Esophagus squamous epithelium (tissue), 5 donors: Measurements from ENCODE around the gene ITPA. TPM values are rescaled to one million over a fixed set of nuclear protein-coding genes. Genes with fewer than 3 reads are reported as not detected.

Experiments
- DNase-seq: peaks from one replicate; lab custom pipeline; 2025; lab: John Stamatoyannopoulos, UW
- H3K27ac ChIP-seq, 4 donors: fragments of 200-600 bp; sonication (generic); one replicate each; pipeline ENCODE4 v1.5.1; 2016 to 2019; ENCODE audit warnings: mild to moderate bottlenecking in 1 of 4
- H3K27me3 ChIP-seq, 4 donors: fragments of 200-600 bp; sonication (generic); 1 replicate in 3 of 4; 2 replicates in 1 of 4; pipeline versions ENCODE4 v1.5.1 to v1.6.0; 2017 to 2021; ENCODE audit warnings: antibody characterized with exemption in 1 of 4
- H3K36me3 ChIP-seq, 3 donors: fragments of 200-600 bp; sonication (generic); one replicate each; pipeline ENCODE4 v1.5.1; 2016 to 2019
- H3K4me1 ChIP-seq, 3 donors: fragments of 200-600 bp; sonication (generic); one replicate each; pipeline ENCODE4 v1.5.1; 2017 to 2019
- H3K4me3 ChIP-seq, 4 donors: fragments of 200-600 bp; sonication (generic); 1 replicate in 3 of 4; 2 replicates in 1 of 4; pipeline ENCODE4 v1.5.1; 2016 to 2019; ENCODE audit warnings: mild to moderate bottlenecking in 2 of 4, moderate library complexity in 1 of 4
- H3K9me3 ChIP-seq, 3 donors: fragments of 200-600 bp; sonication (generic); one replicate each; pipeline ENCODE4 v1.5.1; 2016 to 2019
- CTCF ChIP-seq, 6 experiments: fragments of 450-650 bp in 4 of 6; fragments of 200-600 bp in 2 of 6; sonication (generic) in 2 of 6; IDR thresholded peaks; one replicate each; pipeline ENCODE4 v1.5.1; 2016 to 2019; ENCODE audit warnings: antibody characterized with exemption in 6 of 6, mild to moderate bottlenecking in 4 of 6, moderate library complexity in 4 of 6
- POLR2A ChIP-seq, 4 donors: fragments of 450-650 bp; IDR thresholded peaks; one replicate each; pipeline ENCODE4 v1.6.1; 2017; ENCODE audit warnings: antibody characterized with exemption in 4 of 4, mild to moderate bottlenecking in 4 of 4, moderate library complexity in 3 of 4
- WGBS, 2 donors: methylation state at CpG; one replicate each; pipeline ENCODE4 v1.1.5; 2018; 5-methylcytosine and 5-hydroxymethylcytosine counted together
- intact Hi-C: fragments of 100-400 bp; cut with DNase I; formaldehyde crosslinking; loops from one replicate; pipeline ENCODE4 v1.15.0; 2022
- total RNA-seq, 4 donors: library from RNA; depleted of rRNA; stranded (reverse); fragments of >200 nt; gene quantifications; one replicate each; pipeline ENCODE4 v1.1.0, GENCODE V29; 2016
- donor health status: DM: yes; HTN: yes; CAD: no.

Gene ITPA
- total RNA-seq, 4 donors from 2014 or later = 47.1 to 54.5 (median 48.7) TPM

- intact Hi-C loops = no loop called here
- no peak overlapping the region for H3K4me3 ChIP-seq
- H3K36me3 ChIP-seq = peaks cover 25 to 68% (median 37%) of the 10 kb centered on the region in 3 donors
- DNase-seq = no peak
- H3K4me1 ChIP-seq = peaks cover 0 to under 1% (median under 1%) of the 10 kb centered on the region in 3 donors
- H3K9me3 ChIP-seq = no peaks in the 10 kb centered on the region
- TF ChIP-seq CTCF (IDR thresholded peaks at IDR 0.05) (no peak), POLR2A (IDR thresholded peaks at IDR 0.05) (no peak)
- 85 to 90% methylated on average over 3 to 4 of the region's 4 CpGs for WGBS, 2 donors
- no peak overlapping the region for H3K27ac ChIP-seq
- no peaks in the 10 kb centered on the region for H3K27me3 ChIP-seq
Observed at GRCh38 chr20:3189561-3190131, 19.7 kb upstream of the ITPA start.

DNA sequence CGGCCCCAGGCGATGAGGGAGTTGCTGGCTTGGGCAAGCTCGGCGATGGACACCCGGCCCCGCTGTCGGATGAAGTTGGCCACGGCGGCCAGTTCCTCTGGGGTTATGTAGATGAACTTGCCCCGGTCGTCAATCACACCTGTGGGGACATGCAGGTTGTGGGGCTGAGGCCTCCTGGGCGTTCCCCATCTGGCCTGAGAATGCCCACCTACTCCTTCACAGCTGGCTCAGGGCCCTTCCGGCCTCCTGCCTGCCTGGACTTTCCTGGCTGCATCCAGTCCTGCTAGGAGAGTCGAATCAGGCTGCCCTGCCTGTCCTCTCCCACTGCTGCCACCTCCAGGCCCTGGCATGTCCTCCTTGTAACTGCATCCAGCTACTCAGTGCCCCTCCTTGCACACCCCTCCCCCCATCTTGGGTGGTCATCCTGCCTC, 18.6 kb upstream of the ITPA start:
- TF ChIP-seq POLR2A (IDR thresholded peaks at IDR 0.05) (no peak), CTCF (IDR thresholded peaks at IDR 0.05) (no peak)
- Histone ChIP-seq H3K36me3 (peaks cover 36 to 79% (median 44%) of the 10 kb centered on the region in 3 donors), H3K4me3 (no peak overlapping the region), H3K4me1 (no peaks in the 10 kb centered on the region), H3K9me3 (no peaks in the 10 kb centered on the region), H3K27ac (no peak overlapping the region), H3K27me3 (no peaks in the 10 kb centered on the region)
- WGBS, 2 donors = 86 to 88% methylated on average over 12 to 14 of the region's 14 CpGs
- intact Hi-C loops = no loop called here
- no peak for DNase-seq

DNA sequence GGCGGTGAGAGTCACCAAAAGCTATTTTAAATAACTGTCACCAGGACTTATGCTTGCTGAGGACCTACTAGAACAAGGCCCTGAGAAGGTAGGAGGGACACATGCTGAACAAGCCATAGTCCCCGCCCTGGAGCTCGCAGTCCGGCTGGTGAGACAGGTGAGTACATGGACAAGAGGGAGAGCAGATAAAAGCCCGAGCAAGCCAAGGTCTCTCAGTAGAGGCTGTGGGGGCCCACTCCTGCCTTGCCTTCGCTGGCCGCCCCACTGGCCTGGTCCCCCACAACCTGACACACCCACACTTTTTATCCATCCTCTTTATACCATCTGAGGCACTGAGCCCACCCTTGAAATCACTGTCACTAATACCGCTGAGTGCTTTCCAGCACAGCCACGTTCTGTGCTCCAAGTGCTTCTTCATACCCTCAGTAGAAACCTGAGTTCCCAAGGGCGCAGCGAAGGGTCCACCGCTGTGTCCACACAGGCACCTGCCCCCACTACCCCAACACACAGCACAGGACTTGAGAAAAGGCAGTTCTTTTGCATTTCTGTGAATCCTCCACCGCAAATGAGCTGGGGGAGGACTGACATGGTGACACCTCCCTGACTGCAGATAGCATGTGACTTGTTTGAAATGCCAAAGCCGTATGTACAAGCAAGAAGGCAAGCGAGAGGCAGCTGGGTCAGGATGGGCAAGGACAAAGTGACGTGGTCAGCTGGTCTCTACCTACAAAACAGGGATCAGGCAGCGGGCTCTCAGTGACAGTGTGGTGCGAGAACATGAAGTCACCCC, 16.9 kb upstream of the ITPA start:
- 89 to 95% methylated on average over 17 to 18 of the region's 18 CpGs for WGBS, 2 donors
- H3K4me1 ChIP-seq = no peaks in the 10 kb centered on the region
- peaks cover 36 to 96% (median 53%) of the 10 kb centered on the region in 3 donors for H3K36me3 ChIP-seq
- no peak overlapping the region for H3K27ac ChIP-seq
- intact Hi-C loops = no loop called here
- no peak for DNase-seq
- no peaks in the 10 kb centered on the region for H3K9me3 ChIP-seq
- H3K27me3 ChIP-seq = no peaks in the 10 kb centered on the region
- no peak overlapping the region for H3K4me3 ChIP-seq
- TF ChIP-seq CTCF (IDR thresholded peaks at IDR 0.05) = no peak
- no peak for TF ChIP-seq POLR2A (IDR thresholded peaks at IDR 0.05)

DNA sequence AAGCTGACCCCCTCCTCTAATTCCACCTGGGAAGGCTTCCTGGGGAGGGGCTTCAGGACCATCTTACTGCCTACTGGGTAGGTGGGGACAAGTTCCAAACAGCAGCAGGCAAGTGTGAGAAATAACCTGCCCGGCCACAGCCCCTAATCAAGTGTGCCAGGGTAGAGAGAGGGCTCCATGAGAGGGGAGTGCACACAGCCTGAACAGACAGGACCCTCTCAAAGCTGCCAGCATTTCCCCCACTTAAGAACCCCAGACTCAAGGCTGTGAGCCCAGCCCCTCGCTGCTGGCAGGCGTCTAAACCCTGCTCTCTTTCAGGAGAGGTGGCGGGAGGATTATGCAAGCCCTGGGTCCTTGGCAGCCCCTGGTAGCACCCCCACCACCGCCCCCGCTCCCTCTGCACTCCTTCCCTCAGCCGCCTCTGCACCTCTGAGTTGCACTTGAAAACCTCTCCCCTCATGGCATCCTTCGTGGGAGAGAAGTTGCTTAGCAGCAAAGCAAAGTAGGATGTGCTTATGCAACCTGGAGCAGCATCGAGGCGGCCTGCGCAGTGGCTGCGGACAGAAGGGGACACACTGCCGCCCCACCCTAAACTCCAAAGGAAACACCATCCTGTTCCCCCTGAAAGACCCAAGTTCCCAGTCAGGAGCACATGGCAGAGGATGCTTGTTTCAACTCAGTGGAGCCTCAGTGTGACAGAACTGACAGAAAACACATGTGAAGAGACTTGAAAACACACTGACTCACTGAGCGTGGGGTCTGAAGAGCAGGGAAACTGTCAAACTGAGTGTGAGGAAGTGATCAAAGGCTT, 15.3 kb upstream of the ITPA start:
- DNase-seq = no peak
- Histone ChIP-seq H3K4me3 (no peak overlapping the region), H3K27me3 (no peaks in the 10 kb centered on the region), H3K4me1 (no peaks in the 10 kb centered on the region), H3K9me3 (no peaks in the 10 kb centered on the region), H3K36me3 (peaks cover 36 to 100% (median 53%) of the 10 kb centered on the region in 3 donors), H3K27ac (no peak overlapping the region)
- WGBS, 2 donors = 91 to 97% methylated on average over 6 to 13 of the region's 14 CpGs
- intact Hi-C loops = no loop called here
- TF ChIP-seq CTCF (IDR thresholded peaks at IDR 0.05) = no peak
- TF ChIP-seq POLR2A (IDR thresholded peaks at IDR 0.05) = no peak
